Activated naive CD4-positive, alpha-beta T cell (primary cell): Measurements from ENCODE around the gene FAM131C.
"Not testable (repeated sequence)": the region's sequence is repeated elsewhere in the genome, so short reads cannot be mapped to it uniquely, and the experiment has no call there.

Source experiments
- DNase-seq, 4 experiments: peaks; one replicate each; lab custom pipeline; 2025; lab: John Stamatoyannopoulos, UW

FAM131C gene

GRCh38 chr1:16058394-16059120, 14.9 kb downstream of the FAM131C start:
- DNase-seq = not testable (repeated sequence)

- DNase-seq = not testable (repeated sequence)
These were observed 16.0 kb downstream of the FAM131C start for GRCh38 chr1:16057314-16057915.

GRCh38 chr1:16056521-16056912, 16.9 kb downstream of the FAM131C start:
- DNase-seq = not testable (repeated sequence)

GRCh38 chr1:16055613-16056520, 17.6 kb downstream of the FAM131C start:
- peak; percentile 23 to 78 (median 54) for DNase-seq

DNA sequence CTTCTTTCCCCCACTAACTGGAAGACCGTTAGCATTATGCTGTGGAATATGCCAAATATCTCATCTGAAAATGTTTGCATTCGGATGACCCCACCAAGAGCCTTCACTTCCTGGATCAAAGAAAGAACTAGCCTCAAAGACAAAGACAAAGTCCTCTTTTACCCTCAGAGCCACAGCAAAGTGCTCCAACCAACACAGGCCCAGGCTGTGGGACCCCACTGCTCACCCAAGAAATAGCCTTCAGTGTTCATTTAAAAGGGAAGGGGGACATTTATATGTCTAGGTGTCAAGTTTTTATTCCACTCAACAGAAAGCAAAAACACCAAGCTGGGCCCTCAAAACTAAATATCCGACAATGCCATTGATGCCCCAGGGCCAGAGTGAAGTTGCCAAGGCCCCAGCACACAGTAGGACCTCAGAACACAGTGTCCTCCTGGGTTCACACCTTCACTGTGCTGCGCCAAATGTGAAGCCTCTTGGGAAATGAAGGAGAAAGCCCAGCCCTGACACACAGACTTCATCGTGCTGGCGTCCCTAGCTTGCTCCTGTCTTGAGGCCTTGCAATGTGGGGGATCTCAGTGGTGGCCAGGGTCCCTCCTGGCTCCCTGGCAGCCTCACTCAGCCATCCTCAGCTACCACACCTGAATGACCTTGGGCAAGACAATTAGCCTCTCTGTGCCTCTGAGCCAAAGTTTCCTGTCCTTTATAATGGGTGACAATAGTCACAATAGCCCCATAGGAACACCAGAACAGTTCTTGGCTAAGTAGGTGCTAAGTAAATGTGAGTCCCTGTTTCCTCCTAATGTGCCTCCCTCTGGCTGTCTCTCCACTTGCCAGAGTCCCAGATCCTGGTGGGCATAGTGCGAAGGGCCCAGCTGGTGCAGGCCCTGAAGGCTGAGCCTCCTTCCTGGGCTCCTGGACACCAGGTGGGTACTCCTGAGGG, 18.6 kb downstream of the FAM131C start:
- no peak for DNase-seq

- DNase-seq = no peak
These were observed 19.5 kb downstream of the FAM131C start for GRCh38 chr1:16053781-16054502.

DNA sequence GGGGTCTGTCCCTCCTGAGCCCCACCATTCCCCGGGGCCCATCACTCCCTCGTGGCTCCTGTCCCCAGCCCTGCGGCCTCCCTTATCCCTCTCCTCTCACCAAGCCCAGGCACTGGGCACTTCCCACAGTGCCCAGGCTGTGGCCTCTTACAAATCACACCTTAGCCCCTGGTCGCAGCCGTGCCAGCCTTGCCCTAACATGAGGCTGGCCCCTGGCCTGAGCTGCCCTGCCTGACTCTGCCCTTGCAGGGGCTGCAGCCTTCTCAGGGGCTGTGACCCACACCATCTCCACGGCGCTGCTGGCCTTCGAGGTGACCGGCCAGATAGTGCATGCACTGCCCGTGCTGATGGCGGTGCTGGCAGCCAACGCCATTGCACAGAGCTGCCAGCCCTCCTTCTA, 21.5 kb downstream of the FAM131C start:
- DNase-seq = not testable (repeated sequence)

- DNase-seq = no peak
These were observed 22.4 kb downstream of the FAM131C start for GRCh38 chr1:16051039-16051438.

DNA sequence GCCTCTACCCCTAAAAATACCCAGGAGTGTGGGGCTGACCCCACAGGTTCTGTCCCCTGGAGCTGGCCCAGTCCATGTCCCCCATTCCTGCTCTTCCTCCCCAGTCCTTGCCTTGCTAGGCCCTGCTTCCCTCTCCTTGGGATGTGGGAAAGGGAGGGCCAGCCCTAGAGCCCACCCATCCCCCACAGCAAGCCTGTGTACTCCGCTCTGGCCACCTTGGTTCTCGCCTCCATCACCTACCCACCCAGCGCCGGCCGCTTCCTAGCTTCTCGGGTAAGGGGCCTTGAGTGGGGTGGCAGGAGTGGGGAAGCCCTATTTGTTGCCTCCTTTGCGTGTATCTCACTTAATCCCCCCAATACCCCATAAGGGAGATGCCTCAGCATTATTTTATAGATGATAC, 23.1 kb downstream of the FAM131C start:
- no peak for DNase-seq

- peak in 1 of 4 experiments; percentile 37 for DNase-seq
These were observed 24.8 kb downstream of the FAM131C start for GRCh38 chr1:16048573-16049189.

DNA sequence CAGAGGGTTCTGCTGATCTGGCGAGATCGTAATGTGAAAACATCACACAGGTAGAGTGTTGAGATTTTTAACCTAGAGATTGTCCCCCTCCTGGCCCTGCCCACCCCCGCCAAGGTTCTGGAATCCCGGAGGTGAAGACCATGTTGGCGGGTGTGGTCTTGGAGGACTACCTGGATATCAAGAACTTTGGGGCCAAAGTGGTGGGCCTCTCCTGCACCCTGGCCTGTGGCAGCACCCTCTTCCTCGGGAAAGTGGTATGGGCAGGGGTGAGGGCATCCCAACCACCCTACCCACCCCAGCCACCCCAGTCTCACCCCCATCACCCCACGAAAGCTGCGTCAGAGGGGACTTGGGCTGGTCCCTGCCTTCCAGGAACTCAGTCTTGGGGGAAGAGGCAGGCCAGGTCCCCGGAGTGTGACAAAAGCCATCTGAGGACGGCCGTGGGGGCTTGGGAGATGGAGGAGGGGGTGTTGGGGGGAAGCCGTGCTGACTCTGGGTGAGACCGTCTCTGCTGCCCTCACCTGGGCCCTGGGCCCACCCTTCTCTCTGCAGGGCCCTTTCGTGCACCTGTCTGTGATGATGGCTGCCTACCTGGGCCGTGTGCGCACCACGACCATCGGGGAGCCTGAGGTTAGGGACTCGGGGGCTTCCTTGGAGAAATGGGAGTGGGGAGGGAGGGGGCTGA, 25.5 kb downstream of the FAM131C start:
- no peak for DNase-seq

DNA sequence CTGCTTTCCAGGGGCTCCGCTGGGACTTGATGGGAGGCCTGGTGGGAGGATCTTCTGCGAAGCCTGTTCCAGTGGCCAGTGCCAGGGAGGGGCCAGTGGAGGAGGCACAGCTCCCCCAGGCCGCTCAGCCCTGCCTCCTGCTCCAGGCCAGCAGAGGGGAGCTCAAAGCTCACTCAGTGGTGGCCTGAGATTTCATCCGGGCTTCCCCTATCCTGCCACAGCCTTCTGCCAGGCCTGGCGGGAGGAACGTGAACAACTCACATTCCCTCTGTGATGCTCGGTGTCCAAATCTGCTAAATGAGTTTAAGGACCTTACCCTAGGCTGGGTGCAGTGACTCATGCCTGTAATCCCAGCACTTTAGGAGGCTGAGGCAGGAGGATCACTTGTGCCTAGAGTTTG, 26.6 kb downstream of the FAM131C start:
- DNase-seq = no peak

- no peak for DNase-seq
These were observed 29.5 kb downstream of the FAM131C start for GRCh38 chr1:16043950-16044349.

DNA sequence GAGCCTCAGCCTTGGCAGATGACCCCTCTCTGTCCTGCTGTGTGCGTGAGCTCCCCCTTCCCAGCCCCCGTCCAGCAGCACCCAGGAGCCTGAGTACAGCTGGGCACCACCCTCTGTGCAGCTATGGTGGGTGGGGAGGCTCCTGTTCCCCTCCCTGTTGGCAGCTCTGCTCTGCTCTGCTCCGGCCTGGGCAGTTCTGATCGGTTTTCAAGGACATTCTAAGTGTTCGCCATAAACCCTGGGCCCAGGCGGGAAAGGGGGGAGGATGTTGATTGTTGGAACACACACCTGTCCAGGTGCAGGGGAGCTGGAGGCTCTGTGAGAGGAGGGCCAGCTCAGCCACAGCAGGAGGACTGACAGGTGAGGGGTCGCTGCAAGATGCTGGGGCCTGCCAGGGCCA, 29.9 kb downstream of the FAM131C start, which contains the start of gene CLCNKB:
CLCNKB (plus strand) TSS at position 262 of the 400 bp plus-strand sequence. CDS start 711 bp downstream, outside the sequence.
- no peak for DNase-seq

- DNase-seq = not testable (repeated sequence)
These were observed 30.8 kb downstream of the FAM131C start for GRCh38 chr1:16042654-16043053.

- no peak for DNase-seq
These were observed 31.4 kb downstream of the FAM131C start for GRCh38 chr1:16042096-16042495.

DNA sequence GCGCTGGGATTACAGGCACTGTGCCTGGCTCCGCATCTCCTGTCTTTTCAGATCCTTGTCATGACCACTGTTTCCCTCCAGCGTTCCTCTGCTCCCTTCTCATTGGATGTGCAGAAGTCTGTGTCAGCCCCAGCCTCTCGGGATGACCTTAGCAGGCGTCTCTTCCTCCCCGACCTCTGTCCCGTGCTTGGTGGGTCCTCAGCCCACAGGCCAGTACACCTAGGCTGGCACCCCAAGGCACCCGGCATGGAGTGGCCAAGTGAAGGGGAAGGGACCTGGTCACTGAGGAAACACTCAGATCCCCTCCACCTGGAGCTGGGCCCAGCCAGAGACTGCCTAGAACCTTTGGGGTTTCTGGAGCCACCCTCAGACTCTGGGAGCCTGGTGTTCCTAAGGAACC, 32.3 kb downstream of the FAM131C start:
- DNase-seq = no peak

DNA sequence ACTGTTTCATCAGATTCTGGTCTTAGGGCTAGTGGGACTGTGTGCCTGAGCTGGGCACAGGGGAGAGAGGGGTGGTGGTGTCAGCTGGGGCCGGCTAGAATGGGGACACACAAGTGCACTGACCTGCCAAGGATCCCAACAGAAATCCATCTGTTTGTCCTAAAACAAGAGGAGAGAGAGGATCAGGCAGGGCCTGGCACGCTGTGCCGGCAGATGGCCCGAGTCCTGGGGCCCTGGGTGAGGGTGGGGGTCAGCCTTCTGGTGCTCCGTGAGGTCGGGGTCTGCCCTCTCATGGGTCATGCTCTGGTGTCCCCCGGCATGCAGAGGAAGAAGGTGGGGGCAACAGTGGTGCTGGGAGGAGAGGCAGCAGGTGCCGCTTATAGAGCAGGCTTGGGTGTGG, 33.6 kb downstream of the FAM131C start:
- DNase-seq = not testable (repeated sequence)

- no peak for DNase-seq
These were observed 34.9 kb downstream of the FAM131C start for GRCh38 chr1:16038620-16038912.

GRCh38 chr1:16036461-16036860, 37.0 kb downstream of the FAM131C start:
- DNase-seq = not testable (repeated sequence)
